HG03196 (cell line): ENCODE results near the gene TRPV4.

Experiments
- ATAC-seq: cut with Tn5 transposase; IDR thresholded peaks from one replicate; pipeline ENCODE4 v1.9.1; 2021; ENCODE audit not compliant: unreplicated experiment

Gene TRPV4

DNA sequence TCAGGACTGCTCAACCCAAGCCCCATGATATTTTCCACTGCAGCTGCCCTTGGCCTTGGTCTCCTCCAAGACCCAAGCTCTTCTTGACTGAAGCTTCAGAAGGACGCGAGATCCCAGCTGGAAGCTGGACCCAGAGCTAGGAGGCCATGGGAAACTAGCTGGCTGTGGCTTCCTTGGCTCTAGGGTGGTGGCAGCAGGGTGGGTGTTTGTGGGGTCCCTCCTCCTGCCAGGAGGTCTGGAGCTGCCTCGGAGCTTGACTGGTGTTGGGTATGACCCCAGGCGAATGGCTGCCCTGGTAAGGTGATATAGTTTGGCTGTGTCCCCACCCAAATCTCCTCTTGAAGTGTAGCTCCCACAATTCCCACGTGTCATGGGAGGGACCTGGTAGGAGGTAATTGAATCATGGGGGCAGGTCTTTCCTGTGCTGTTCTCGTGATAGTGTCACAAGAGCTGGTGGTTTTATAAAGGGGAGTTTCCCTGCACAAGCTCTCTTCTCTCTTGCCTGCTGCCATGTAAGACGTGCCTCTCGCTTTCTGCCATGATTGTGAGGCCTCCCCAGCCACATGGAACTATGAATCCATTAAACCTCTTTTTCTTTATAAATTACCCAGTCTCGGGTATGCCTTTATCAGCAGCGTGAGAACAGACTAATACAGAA, 51.4 kb downstream of the TRPV4 start:
- no peak for ATAC-seq

DNA sequence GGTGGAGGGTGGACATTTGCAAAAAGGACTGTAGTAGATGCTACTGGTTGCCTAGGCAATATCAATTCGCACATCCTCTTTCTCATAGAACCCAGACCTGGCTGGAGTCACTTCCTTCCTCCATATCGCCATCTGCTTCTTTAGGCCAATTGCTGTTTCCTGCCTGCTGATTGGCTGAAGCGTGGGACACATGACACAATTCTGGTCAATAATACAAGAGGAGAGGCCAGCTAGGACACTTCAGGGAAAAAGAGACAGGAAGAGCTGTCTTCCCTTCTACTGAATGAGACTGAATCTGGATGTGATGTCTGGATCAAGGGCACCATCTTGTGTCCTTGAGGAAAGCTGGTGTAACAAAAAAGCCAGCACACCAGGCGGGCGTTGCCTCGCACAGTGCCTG, 53.8 kb downstream of the TRPV4 start:
- no peak for ATAC-seq

DNA sequence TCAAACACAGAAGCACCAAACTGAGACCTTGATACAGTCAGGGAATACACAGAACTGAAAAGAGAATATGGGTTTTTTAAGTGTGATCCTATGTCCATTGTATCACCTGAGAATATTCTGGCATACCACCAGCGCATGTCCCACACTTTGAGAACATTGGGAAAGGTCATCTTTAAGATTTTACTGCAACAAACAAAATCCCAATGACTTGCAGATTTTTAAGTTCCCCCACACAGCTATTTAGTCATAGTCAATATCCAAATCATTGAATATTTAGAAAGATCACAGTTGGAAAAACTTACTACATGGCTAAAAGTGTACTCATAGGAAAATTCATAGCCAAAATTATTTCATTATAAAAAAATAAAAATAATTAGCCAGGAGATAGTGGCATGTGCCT, 54.5 kb downstream of the TRPV4 start:
- ATAC-seq, result no peak

DNA sequence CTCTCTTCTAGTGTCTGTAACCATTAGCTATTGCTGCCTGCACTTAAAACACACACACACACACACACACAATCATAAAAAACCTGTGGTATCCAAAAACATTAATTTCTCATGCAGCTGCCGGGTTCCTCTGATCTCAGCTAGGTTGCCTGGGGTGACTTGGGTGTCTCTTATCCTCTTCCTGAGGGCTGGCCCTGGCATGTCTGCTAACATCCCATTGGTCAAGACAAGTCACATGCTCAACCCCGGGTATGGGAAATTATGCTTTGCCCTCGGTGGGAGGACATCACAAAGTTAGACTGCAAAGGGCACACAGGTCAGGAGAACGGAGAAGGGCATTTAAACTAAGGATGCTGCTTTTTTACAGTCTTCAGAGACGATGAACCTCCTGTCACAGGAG, 55.7 kb downstream of the TRPV4 start:
- no peak for ATAC-seq

DNA sequence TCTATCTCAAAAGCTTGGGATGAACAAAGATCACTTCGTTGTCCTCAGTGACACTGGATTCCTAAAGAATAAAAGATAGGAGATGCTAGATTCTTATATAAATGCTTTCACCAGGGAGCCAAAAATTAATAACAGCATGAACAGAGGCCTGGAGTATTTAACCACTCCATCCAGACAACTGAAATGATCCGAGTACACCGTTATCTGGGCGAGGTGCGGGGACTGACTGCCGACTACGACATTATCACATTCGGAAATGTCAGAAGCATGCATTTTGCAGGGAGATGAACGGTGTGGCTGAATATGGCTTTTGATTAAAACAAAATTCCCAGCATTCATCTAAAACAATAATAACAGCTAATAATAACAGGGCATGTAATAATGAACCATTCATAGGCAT, 56.6 kb downstream of the TRPV4 start:
- no peak for ATAC-seq

DNA sequence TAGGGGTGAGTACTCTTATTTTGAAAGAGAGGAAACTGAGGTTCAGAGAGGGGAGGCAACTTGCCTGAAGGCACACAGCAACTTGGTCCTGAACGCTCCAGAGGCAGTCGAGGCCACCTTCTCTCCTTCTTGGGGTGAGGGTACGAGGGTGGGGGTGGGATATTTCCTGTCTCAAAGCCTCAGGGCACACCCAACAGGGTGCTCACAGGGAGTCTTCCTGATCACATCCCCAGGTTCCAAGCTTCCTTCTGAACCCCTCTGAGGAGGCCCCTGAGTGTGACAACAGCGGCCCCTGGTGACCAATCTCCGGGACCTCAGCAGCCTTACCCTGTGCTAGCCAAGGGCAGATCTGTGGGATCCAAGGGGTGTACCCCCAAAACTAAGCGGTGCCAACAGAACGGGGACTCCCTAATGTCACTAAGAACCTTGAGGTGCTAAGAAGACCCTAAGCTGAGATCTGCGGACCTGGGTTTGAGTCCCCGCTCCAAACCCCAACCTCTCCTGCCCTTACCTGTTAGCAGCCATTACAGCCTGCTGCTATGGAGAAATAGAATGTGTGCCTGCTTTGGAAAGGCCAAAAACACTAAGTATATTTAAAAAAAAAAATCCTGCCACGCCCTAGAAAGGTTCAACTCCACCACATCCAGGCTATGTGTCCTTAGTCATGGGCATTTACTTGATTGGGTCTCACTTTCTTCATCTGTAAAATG, 57.9 kb downstream of the TRPV4 start:
- ATAC-seq, result no peak

DNA sequence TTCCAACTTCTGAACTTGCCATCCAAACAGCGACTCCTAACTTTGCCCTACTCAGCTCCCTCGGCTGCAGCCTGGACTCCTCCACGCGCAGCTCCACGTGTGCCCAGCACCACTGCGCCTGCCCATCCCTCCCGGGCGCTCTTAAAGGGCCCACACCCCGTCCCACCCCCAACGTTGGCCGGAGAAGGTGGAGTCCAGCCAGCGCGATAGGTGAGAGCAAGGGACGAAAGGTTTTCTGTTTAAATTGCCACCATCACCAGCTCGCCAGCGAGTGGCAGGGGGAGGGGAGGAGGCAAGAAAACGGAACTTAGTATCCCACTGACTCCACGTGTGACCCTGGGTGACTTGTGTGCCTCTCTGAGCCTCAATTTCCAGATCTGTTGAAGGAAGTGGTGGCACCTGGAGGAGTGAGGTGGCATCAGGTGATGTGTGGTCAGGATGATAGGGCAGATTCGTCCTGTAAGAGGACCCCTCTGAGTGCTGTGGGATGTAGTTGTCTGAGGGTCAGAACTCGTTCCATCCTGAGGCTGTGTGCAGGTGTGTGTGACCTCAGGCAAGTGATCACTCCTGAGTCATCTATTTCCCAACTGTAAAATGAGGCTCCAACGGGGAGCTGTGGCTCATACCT, 59.7 kb downstream of the TRPV4 start:
- ATAC-seq, result no peak

DNA sequence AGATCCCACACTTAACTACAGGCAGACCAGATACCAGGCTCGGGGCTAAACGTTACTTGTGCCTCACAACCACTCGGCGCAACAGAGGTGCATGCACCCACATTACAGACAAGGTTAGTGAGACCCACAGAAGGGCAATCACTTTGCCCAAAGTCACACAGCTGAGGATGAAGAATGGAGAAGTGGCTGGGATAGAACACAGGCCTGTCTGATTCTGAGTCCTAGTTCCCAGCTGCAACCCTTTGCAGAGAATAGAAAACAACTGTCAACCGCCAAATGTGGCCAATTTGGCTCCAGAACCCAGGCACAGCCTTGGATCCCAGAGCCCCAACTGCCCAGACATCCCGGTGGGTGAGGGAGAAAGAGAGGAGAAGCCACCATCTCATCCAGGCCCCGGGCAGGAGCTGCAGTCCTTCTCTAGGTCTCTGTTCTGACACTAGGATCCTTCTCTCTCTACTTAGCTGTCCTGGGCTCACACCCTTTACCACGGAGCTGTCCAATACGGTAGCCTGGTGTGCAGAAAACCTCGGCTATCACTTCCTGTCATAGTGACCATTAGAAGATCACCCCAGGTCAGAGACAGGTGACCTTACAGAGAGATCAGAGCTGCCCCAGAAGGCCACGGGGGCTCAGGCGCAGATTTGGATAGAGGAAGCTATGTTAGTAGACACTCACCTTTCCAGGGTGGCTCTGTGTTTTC, 60.4 kb downstream of the TRPV4 start:
- no peak for ATAC-seq

DNA sequence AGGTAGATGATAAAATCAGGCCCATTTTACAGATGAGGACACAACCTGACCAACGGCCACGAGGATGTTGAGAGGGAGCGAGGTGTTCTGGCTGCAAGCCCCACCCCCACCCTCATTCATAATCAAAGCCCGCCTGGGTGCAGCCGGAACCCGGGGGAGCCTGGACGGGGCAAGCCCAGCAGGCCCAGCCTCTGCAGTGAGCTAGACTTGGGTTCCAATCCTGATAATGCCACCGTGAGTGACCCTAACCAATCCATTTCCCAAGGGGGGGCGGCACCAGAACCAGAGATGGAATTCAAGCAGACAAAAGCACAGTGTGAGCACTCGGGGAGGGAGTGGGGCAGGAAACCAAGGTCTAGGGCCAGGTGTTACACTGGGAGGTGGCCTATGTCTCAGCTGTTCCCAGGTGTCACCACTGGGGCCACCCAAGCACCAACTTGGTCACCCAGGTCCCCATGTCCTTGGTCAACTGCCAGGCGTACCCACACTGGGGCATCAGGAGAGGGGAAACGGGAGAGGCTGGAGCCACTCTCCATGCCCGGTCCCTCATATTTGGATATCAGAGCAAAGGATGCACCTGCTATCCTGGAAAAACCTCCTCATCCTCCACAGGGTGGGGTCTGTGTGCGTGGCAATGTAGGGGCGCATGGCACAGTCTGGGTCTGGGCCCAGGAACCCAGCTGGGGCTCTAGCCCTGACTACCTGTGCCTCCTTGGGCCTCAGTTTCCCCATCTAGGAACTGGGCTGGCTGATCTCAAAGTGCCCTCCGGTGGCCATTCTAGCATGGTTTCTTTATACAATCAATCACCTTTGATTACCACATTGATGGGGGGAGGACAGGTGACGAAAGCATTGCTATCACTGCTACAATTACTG, 61.2 kb downstream of the TRPV4 start:
- ATAC-seq, result no peak

DNA sequence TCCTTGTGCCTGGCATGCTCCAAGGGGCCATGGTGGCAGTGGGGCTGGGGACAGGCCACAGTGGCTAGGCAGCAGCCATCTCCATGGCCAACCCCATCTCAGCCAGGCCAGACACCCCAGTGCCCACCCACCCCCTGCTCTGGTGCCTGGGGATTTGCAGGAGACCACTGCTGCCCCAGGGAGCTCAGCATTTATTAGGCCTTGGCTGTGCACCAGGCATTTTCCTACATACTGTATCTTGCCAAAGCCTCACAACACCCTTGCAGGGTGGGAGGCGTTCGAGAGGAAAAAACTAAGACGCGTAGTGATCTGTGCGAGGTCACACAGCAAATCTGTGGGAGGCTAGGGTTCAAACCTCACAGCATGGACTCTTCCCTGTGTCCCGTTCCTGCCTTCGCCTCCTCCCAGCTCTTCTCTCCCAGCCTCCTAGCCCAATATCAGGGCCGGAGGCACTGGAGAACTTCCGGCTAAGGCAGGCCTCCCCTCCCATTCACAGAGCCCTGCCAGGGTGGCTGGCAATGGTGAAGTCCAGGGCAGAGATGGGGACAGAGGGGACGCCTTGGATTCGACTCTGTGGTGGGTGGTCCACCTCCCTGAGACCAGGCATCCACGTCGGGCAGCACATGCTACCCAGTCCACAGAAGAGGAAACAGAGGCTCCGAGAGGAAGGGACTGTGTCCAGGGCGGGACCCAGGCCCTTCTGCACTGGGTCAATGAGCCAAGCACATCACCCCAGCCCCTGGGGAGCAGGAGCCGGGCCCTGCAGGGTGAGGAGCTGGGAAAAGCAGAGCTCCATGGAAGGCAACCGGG, 62.1 kb downstream of the TRPV4 start:
- ATAC-seq, result no peak

DNA sequence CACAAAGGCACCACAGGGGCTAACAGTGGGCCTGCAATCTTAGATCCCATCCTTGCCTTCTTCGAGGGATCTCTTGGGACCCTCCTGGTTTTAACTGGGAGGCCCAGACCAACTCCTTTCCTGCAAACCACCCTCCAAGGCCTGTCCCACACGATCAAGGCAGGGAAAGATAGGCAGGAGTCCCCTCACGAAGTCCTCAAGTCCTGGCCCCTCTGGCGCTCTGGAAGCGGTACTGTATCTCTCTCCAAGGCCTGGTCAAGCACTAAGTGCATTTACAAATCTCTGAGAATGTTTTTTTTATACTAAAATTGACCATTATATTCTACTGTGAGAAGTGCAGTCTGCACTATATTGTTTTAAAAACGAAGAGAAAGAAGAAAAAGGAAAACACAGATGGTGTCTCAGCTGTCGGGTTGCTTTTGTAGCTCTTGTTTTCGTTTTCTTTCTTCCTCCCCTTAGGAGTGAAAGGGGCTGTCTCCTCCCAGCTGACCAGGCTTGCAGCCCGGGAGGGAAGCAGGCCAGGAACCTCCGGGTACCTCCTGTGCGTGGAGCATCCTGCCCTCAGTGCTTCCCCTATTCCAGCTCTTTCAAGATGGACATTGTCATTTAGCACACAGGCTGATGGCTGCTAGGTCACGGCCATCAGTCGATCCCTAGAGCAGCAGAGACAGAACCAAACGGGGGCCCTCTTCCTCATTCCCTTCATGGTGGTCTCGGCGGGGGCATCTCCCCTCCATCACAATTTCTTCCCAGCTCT, 62.9 kb downstream of the TRPV4 start:
- ATAC-seq, result no peak

DNA sequence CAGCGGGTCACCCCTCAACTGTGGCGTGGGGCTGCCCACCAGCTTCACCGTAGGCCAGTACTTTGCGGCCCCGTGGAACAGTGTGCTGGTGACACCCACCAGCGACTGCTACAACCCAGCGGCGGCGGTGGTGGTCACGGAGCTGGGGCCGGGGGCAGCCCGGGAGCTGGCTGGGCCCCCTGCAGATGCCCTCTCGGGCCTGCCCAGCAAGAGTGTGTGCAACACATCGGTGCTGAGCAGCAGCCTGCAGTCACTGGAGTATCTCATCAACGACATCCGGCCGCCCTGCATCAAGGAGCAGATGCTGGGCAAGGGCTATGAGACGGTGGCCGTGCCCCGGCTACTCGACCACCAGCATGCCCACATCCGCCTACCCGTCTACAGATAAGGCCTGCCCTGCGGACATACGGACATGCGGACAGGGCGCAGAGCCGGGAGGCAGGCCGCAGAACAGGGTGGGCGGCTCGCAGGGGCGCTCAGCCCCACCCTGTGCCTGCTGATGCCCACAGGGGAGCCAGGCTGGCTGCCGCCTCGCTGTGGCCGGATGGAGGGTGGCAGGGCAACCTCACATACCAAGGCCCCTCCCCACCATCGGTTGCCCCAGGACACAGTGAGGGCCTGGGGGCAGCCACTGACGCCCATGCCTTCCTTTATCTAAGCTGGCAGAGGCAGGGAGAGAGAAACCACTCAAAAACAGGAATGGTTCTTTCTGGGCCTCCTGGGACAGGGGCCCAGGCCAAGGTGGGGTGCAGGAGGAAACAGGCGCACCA, 64.1 kb downstream of the TRPV4 start:
- ATAC-seq, result no peak

DNA sequence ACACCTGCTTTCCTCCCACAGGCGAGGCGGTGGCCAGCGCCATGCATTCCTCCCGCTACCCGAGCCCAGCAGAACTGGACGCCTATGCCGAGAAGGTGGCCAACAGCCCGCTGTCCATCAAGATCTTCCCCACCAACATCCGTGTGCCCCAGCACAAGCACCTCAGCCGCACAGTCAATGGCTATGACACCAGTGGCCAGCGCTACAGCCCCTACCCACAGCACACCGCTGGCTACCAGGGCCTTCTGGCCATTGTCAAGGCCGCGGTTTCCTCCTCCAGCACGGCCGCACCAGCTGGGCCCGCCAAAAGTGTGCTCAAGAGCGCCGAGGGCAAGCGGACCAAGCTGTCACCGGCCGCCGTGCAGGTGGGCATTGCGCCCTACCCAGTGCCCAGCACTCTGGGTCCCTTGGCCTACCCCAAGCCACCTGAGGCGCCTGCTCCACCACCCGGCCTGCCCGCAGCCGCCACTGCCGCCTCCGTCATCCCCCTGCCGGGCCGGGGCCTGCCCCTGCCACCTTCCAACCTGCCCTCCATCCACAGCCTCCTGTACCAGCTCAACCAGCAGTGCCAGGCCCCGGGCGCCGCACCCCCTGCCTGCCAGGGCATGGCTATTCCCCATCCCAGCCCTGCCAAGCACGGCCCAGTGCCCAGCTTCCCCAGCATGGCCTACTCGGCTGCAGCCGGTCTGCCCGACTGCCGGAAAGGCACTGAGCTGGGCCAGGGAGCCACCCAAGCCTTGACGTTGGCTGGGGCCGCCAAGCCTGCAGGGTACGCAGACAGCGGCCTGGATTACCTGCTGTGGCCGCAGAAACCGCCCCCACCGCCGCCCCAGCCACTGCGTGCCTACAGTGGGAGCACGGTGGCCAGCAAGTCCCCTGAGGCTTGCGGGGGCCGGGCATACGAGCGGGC, 65.0 kb downstream of the TRPV4 start:
- no peak for ATAC-seq

DNA sequence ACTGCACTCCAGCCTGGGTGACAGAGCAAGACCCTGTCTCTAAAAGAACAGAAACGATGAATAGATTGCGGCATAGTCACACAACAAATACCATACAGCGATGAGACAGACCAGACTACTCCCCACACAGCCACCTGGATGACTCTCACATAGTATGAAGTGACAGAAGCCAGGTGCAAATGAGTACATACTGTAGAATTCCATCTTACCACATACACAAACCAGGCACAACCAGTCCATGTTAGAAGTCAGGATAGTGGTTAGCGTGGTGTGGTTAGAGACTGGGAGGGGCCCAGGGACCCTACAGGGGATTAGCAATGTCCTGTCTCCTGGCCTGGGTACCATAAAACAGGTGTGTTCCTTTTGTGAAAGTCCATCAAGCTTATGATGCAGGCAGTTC, 65.7 kb downstream of the TRPV4 start:
- no peak for ATAC-seq

DNA sequence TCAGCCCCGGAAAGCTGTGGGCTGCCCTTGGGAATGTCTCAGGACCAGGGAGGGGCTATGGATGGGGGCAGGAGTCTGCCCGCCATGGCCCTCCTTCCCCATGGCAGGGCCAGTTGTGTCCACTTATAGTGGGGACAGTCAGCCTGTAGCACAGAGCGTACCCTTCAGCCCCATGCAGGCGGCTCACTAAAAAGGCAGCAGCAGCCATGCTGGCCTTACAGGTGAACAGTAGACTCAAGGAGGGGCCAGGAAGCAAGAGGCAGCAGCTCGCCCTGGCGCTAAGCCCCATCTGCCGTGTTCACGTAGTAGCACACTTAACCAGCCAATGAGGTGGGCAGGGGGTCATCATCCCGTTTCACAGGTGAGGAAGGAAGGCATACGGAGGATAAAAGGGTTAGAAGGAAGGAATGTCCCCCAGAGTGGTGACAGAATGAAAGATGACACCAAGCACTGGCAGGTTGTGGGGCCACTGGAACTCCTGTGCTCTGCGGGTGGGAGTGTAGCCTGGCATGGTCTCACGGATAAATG, 66.9 kb downstream of the TRPV4 start:
- ATAC-seq, result no peak

DNA sequence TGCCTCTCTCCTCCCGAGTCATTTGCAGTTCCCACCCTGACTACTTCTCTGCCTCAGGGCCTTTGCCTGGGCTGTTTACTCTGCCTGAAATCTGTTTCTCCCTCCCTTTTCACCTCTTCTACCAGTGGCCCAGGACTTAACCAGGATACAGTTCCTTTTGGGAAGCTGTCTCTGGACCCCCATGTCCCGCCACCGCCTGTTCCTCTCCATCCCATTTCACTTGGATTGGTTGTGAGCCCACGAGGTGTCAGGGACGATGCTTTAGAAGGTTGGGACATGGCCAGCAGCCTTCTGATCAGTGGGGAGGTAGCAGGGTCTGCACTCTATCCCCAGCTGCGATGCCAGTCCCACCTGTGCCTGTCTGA, 67.8 kb downstream of the TRPV4 start:
- no peak for ATAC-seq

DNA sequence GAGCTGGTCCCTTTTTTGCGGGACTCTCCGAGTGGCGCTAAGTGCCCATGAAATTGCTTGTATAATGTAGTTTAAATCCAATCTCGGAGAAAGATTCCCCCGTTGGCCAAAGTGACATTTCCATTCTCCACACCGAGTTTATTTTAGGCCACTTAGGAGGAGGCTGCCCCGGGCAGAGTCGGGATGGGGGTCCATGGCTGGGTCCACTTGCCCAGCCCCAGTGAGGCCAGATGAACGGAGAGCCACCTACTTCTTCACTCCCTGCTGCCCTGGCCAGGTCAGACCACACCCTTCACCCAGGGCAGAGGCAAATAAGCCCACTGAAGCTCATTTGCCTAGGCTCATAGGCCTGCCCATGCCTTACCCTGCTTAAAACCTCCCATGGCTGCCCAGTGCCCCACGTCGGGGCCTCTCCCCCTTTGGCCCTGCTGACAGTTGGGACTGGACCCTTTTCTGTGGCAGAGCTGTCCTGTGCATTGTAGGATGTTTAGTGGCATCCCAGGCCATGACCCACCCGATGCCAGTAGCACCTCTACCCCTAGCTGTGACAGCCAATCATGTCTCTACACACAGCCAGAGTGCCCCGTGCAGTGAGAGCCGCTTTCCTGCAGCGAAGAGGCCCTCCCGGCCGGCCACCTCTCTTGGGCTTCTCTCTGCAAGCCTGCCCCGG, 68.3 kb downstream of the TRPV4 start:
- no peak for ATAC-seq
